NCI-H2227 (cell line): ENCODE results near the gene SFMBT1.

Experiments used
- DNase-seq: peaks from one replicate; lab custom pipeline; 2025; ENCODE audit not compliant: unreplicated experiment; lab: John Stamatoyannopoulos, UW

The SFMBT1 gene

GRCh38 chr3:52857864-52858263 is 188.0 kb downstream of the SFMBT1 start:
- no peak for DNase-seq

GRCh38 chr3:52857133-52857532 is 188.7 kb downstream of the SFMBT1 start:
- no peak for DNase-seq

- no peak for DNase-seq
Measured at GRCh38 chr3:52856666-52857065, 189.2 kb downstream of the SFMBT1 start.

GRCh38 chr3:52854013-52854412 is 191.9 kb downstream of the SFMBT1 start:
- DNase-seq, result no peak
